Left hindlimb (tissue), 1 donor: ENCODE measurements around the gene SLC1A5.
"Not testable (repeated sequence)": the region's sequence is repeated elsewhere in the genome, so short reads cannot be mapped to it uniquely, and the experiment has no call there.

Experiments used
- DNase-seq: peaks from one replicate; pipeline ENCODE4 v3.0.0-alpha.2; 2018

Gene SLC1A5

DNA sequence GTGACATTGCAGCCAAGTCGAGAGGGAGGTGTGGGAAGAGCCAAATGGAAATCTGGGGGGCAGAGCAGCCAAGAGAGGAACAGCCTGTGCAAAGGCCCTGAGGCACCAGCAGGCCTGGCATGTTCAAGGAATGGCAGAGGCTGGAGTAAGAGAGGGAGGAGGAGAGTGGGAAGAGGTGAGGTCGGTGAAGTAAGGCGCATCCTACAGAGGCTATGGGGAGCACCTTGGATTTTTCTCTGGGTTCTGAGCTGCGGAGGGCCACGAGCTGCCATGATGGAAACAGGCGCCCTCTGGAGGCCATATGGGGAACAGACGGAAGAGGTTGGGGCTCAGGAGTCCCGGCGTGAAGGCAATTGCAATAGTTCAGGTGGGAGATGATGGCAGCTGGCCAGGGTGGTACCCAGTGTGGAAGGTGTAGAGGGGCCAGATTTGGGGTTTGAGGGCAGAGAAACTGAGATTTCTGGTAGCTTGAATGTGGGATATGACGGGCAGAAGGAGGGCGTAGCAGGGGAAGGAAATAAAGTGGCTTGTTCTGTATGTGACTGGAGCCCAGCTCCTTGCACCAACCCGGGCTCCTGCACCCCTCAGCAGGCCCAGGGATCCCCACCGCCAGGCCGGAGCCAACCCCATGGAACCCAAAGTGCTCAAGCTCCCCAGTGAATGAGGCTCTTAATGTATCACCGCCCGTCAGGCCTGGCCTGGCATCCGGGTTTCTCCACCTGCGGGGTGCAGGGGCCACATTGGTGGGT is 21.7 kb downstream of the SLC1A5 start:
- no peak for DNase-seq

DNA sequence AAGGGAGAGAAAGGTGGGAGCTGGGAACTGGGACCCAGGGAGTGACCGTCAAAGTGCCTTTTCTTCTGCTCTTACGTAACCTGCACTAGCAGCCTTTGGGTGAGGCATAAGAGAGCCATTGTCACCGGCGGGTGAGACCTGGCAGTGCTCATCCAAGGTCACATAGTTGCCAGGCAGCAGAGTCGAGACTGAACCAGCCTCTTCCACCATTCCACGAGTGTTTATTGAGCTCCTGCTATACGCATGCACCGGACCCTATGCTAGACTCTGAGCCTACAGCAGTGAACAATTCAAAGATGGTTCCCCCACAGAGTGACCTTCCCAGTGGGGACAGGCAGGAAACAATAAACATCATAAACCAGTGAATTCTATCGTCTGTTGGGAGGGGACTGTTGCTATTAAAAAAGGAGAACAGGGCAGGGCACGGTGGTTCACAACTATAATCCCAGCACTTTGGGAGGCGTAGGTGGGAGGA is 23.5 kb downstream of the SLC1A5 start:
- no peak for DNase-seq

DNA sequence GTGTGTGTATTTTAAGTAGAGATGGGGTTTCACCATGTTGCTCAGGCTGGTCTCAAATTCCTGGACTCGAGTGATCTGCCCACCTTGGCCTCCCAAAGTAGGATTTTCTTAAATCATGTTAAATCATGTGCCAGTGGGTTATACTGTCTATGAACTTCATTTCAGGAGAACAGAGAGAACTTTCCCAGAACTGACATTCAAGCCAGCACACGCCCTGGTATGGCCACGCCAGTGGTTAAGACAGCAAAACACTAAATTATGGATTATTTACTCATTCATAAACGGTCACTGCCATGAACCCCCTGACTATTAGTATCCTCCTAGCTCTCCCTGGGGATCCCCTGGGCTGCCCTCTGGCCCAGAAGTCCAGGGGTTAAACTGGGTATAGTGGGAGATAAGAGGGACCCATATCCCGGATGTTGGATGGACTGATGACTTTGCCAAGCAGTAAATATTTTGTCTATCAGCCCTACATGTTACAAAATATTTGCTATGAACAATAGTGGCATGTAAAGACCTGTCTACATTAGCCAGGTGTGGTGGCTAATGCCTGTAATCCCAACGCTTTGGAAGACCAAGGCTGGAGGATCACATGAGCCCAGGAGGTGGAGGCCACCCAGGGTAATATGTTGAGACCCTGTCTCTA is 26.0 kb downstream of the SLC1A5 start:
- DNase-seq = no peak

DNA sequence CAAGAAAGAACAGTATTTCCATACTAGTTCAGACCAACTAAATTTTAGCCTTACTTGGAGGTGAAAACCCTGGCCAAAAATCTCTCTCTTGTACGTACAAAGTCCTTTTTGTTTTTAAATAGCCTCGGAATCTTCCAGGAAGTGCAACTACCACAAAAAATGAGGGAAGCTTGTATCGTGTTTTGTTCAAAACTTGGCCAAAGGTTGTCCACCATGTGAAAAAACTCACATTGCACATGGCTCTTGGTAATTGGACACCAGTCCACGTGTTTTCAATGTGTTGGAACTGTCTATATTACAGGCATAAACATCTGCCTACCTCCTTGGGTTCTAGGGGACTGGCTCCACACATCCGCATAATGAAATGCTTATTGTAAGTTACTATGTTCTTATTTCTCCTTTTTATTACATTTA is 27.0 kb downstream of the SLC1A5 start:
- no peak for DNase-seq

DNA sequence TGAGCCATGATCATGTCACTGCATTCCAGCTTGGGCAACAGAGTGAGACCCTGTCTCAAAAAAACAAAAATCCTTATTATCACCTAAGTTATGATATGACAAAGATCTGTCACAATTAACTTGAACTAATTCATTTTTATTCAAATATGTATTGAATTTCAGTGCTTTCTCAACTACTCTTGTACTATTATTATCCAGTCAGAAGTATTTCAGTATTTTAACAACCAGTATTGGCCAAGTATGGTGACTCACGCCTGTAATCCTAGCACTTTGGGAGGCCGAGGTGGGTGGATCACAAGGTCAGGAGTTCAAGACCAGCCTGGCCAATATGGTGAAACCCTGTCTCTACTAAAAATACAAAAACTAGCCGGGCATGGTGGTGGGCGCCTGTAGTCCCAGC is 27.5 kb downstream of the SLC1A5 start:
- not testable (repeated sequence) for DNase-seq

DNA sequence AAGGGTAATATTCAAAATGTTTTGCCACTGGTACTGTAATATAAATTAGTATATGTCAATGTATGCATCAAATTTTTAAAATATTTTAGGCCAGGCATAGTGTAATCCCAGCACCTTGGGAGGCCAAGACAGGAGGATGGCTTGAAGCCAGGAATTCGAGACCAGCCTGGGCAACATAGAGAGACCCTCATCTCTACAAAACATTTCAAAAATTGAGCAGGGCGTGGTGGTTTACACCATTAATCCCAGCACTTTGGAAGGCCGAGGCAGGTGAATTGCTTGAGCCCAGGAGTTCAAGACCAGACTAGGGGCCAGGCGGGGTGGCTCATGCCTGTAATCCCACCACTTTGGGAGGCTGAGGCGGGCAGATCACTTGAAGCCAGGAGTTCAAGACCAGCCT is 28.0 kb downstream of the SLC1A5 start:
- no peak for DNase-seq

DNA sequence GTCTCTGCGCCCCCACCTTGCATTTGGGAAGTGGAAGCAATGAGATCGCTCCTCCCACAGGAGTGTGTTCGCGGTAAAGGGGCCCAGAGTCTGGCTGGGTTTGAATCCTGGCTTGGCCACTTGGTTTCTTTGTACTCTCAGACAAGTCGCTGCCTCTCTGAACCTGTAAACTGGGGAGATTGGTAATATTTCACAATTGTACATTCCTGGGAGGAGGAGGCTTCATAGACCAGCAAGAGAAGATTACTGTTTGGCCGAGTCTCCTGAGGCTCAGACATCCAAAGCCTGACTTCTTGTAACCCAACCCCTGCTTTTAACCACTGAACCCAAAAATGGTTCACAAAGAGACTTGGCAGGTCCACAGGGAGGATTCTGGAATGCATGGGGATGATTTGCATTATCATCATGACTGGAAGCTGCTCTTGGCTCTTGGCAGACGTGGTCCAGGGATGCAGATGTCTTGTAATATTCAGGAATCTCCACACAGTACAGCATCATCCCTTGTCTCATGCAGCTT is 28.5 kb downstream of the SLC1A5 start:
- DNase-seq = peak; percentile 47

DNA sequence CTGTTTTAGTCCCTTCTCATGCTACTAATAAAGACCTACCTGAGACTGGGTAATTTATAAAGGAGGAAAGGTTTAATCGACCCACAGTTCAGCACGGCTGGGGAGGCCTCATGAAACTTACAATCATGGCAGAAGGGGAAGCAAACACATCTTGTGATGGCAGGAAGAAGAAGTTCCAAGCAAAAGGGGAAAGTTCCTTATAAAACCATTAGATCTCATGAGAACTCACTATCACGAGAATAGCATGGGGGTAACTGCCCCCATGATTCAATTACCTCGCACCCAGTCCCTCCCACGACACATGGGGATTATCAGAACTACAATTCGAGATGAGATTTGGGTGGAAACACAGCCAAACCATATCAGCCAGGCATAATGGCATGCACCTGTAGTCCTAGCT is 29.2 kb downstream of the SLC1A5 start:
- no peak for DNase-seq

DNA sequence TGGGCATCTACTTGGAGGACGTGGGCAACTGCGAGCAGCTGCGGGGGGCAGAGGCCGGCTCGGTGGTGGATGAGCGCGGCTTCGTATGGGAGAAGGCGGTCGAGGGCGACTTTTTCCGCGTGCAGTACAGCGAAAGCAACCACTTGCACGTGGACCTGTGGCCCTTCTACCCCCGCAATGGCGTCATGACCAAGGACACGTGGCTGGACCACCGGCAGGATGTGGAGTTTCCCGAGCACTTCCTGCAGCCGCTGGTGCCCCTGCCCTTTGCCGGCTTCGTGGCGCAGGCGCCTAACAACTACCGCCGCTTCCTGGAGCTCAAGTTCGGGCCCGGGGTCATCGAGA is 31.9 kb downstream of the SLC1A5 start:
- peak; percentile 40 for DNase-seq

DNA sequence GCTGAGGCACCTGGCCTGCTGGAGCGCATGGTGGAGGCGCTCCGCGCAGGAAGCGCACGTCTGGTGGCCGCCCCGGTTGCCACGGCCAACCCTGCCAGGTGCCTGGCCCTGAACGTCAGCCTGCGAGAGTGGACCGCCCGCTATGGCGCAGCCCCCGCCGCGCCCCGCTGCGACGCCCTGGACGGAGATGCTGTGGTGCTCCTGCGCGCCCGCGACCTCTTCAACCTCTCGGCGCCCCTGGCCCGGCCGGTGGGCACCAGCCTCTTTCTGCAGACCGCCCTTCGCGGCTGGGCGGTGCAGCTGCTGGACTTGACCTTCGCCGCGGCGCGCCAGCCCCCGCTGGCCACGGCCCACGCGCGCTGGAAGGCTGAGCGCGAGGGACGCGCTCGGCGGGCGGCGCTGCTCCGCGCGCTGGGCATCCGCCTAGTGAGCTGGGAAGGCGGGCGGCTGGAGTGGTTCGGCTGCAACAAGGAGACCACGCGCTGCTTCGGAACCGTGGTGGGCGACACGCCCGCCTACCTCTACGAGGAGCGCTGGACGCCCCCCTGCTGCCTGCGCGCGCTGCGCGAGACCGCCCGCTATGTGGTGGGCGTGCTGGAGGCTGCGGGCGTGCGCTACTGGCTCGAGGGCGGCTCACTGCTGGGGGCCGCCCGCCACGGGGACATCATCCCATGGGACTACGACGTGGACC is 32.4 kb downstream of the SLC1A5 start:
- no peak for DNase-seq

DNA sequence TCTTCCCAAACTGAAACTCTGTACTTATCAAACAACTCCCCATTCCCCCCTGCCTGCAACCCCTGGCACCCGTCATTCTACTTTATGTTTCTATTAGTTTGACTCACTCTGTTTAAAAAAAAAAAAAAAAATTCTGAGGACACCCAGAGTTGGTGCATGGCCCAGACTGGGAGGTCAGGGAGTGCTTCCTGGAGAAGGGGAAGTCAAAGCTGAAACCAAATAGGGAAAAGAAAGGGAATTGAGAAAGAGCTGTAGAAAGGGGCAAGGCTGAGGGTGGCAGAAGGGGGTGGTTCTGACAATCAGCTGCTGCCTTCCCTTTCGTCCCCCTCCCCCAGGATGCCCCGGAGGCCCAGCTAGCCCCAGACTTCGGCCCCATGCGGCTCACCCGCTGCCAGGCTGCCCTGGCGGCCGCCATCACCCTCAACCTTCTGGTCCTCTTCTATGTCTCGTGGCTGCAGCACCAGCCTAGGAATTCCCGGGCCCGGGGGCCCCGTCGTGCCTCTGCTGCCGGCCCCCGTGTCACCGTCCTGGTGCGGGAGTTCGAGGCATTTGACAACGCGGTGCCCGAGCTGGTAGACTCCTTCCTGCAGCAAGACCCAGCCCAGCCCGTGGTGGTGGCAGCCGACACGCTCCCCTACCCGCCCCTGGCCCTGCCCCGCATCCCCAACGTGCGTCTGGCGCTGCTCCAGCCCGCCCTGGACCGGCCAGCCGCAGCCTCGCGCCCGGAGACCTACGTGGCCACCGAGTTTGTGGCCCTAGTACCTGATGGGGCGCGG is 33.1 kb downstream of the SLC1A5 start:
- no peak for DNase-seq

DNA sequence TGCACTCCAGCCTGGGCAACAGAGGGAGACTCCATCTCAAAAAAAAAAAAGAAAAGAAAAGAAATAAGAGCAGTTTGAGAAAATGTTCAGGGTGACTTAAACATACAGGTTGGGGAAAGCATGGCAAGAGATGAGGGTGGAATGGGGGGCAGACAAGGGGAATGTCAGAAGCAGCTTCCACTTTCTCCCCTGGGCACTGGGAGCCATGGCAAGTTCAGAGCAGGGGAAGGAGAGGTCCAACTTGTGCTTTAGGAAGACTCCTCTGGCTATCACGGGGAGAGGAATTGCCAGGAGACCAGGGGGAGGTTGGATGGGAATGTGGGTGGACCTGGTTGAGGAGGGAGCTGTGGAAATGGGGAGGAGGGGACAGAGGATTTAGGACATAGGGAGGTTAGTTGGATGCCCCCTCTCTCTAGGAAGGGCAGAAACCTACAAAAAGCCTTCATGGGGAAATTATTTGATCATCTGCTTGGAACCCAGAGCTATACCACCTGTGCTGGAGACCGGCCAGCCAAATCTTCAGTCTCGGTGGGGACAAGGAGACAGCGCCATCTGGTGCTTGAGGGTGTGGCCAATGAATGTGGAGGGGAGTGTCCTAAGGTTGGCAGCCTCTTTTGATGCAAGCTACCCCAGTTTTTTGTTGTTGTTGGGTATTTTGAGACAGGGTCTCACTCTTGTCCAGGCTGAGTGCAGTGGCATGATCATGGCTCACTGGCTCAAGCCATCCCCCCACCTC is 34.8 kb downstream of the SLC1A5 start:
- peak; percentile 42 for DNase-seq

DNA sequence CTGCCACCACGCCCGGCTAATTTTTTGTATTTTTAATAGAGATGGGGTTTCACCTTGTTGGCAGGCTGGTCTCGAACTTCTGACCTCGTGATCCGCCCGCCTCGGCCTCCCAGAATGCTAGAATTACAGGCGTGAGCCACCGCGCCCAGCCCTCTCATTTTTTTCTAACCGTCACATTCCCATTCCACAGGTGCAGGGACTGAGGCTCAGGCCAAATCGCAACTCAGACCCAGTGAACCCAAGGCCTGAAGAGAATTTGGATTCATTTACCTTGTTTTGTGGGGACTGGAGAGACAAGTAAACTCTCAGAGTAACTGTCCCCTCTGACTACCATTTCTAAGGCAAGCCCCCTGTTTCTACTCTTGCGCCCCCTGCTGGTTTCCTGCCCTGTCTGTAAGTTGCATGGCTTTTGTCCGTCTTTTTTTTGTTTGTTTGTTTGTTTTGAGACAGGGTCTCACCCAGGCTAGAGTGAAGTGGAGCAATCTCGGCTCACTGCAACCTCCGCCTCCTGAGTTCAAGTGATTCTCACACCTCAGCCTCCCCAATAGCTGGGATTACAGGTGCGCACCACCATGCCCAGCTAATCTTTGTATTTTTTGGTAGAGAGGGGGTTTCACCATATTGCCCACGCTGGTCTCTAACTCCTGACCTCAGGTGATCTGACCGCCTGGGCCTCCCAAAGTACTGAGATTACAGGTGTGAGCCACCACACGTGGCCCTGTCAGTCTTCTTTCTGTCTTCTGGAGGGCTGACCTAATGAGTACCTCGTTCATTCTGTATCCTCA is 39.9 kb downstream of the SLC1A5 start:
- DNase-seq = peak; percentile 48

DNA sequence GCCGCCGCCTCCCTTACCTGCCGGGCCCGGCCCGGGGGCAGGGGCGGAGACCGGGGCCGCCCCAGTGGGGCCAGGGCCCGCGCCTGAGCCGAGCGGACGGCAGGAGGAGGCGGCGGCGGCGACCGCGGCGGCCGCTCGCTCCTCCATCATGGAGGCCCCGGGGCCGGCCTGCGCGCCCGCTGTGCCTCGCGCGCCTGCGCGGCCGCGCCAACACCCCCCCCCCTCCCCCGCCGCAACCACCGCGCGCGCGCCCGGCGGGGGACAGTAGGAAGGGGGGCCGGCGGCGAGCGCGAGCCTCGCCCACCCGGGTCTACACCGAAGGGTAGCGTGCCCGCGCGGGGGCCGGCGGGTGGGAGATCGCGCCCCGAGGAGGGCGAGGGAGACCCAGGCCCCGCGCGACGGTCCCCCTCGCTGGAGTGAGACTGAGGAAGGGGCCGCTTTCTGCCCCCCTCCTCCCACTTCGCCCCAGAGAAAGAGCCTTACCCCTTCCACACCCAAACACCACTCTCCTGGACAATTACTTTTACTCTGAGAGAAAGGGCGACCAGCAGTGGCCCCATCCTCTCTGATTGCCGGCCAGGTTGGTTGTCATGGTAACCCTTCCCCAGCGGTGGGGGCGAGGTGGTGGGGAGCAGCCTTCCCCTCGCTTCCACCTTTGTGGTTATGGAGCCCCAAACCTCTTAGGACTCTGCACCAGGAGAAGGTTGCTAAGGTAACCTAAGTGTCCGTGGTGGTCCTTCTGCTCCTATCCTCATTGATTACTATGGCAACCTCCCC is 41.9 kb downstream of the SLC1A5 start, which contains the start of gene STRN4:
Gene STRN4 (minus strand): TSS at position 170 of the 777 bp plus-strand sequence. CDS start 20 bp downstream, at position 150.
- DNase-seq = peak; percentile 71

DNA sequence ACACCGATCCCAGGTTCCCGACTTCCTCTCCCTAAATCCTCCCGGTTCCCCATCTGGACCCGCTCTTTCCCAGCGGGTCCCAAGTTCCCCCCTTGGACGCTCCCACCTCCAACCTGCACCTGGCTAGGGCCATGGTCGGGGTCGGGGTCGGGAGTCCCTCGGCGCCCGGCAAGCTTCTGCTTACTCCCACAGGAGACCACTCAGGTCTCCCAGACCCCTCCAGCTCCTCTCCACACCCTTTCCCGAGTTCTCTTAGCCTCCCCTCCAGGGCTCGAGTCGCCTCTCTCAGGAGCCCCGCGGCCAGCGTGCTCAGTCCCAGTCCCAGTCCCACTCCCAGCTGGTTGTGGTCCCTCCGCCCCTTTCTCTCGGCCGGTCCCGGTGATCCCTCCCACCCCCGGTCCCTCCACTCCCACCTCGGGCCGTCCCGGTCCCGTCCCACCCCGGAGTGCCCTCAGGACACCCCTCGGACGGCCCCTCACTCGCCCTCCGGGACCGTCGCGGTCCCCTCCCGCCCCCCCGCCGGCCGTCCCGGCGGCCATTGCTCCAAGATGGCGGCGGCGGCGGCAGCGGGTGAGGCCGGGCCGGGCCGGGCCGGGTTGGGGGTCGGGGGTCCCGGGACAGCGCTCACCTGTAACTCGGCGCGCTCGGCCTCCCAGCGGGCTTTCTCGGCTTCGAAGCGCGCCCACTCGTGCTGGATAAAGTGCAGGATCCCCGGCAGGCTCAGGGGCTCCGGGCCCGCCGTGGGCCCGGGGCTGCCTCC is 42.7 kb downstream of the SLC1A5 start, which contains the start of gene FKRP:
Gene FKRP (plus strand): TSS at position 537 of the 760 bp plus-strand sequence. CDS start 9,394 bp downstream, outside the sequence.
- peak; percentile 57 for DNase-seq

DNA sequence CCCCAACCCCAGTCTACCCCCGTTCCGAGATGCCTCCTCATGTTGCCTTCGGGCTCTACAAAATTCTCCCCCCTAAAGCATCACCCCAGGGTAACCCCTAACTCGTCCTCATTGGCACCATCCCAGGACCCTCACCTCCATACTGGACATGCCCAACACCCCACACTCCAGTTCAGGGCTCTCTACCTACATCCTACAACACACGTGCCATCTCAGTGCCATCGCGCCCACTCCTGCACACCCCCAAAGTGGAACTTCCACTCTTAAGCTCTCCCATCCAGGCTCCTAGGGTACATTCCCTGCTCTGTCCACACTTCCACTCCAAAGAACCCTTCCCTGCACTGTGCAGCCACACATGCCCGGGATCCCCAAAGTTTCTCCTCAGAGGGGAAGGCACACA is 43.4 kb downstream of the SLC1A5 start:
- no peak for DNase-seq

DNA sequence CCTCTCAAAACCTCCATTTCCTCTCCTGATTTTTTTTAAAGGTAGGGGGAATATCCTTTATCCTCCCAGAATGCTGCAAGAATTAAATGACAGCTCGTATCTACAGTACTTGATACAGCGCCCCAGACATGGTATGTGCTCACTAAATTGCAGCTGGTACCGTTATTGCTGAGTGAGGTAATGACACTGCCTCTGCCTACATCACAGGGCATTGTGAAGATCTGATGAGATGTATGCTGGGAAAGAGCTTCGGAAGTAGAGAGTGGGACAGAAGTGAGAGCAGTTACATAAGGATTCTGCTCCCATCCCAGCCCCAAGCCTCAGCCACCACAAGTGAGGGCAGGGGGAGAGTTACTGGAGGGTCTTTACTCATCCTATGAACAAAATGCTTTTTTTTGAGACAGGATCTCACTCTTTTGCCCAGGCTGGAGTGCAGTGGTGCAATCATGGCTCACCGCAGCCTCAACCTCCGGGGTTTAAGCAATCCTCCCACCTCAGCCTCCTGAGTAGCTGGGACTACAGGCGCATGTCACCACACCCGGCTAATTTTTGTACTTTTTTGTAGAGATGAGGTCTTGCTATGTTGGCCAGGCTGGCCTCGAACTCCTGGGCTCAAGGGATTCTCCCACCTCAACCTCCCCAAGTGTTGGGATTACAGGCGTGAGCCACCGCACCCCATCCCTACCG is 44.2 kb downstream of the SLC1A5 start:
- no peak for DNase-seq

DNA sequence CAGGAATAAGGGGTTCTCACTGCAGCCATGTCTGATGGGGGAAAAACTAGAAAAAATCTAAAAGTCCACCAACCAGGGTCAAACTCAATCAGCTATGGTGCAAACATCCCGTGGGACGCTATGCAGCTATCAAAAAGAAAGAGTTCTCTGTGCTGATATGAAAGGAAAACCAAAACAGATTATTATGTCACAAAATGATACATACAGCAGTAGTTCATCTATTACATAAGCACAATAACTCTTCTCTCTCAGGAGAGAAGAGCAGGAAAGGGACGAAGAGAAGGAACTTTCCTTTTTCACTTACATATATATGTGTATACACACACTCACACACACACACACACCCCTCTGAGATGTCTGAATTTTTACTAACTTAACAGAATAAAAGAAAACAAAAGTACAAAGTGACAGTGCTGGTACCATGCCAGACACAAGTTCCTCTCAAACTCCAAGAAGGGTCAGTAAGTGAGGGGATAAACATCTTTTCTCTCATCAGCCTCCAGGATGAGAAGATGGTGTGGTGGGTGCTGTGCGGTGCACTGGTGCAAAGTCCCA is 45.4 kb downstream of the SLC1A5 start:
- DNase-seq = no peak

DNA sequence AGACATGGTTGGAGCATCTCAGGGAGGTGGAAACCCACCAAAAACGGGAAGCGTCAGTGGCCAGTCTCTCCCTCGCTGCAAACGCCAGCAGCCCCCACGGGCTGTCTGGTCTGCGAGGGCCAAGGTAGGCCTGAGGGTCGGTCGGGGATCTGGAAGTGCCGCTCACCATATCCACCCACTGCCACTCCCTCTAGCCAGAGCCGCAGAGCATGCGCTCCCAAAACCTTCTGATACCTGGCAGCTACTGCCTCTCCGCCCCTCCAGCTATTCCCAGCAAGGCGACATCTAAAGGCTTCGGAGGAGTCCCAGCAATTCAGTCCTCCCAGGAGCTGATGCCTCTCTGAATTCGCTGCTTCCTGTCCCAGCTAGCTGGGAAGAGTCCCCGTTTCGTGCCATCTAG is 46.9 kb downstream of the SLC1A5 start:
- DNase-seq = no peak
